Measurements from ENCODE around the gene LEP. TPM values are rescaled to one million over a fixed set of nuclear protein-coding genes. Genes with fewer than 3 reads are reported as not detected.

Gene LEP
- total and polyA plus RNA-seq, 12 donors: under 0.01 to 0.98 (median 0.34) TPM; not detected in 3

DNA sequence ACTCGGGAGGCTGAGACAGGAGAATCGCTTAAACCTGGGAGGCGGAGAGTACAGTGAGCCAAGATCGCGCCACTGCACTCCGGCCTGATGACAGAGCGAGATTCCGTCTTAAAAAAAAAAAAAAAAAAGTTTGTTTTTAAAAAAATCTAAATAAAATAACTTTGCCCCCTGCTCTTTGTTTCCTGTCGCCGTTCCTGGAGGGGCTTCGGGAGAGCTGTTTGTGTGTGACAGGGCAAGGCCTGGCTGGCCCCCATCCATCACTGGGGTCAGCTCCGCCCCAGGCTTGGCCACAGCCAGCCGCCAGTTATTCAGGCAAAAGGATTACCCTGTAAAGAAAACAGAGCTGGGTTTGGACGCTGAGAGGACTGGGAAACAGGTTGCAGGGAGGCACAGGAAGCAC is 16.4 kb downstream of the LEP start:
- WGBS, 4 donors: 74 to 86% (median 81%) methylated on average over 14 of the region's 14 CpGs
- peaks cover 7% of the 10 kb centered on the region for H3K27me3 ChIP-seq
- no peak overlapping the region for H3K27ac ChIP-seq
- no peak for DNase-seq
- H3K9me3 ChIP-seq (replicated peaks in 1 of 3): no peaks in the 10 kb centered on the region
- TF ChIP-seq CTCF (IDR thresholded peaks at IDR 0.05) (no peak), POLR2A (IDR thresholded peaks at IDR 0.05) (no peak)
- H3K36me3 ChIP-seq (replicated peaks in 1 of 2): no peaks in the 10 kb centered on the region
- H3K4me1 ChIP-seq (replicated peaks in 1 of 2): no peaks in the 10 kb centered on the region
- H3K4me3 ChIP-seq: no peak overlapping the region
- intact Hi-C loops (cut with DNase I): no loop called here

GRCh38 chr7:128259131-128260061 is 18.3 kb downstream of the LEP start:
- intact Hi-C loops (cut with DNase I): no loop called here
- 72 to 82% (median 80%) methylated on average over 11 of the region's 11 CpGs for WGBS, 4 donors
- Histone ChIP-seq H3K4me3 (no peak overlapping the region), H3K36me3 (replicated peaks in 1 of 2) (no peaks in the 10 kb centered on the region), H3K27me3 (peaks cover 2% of the 10 kb centered on the region), H3K4me1 (replicated peaks in 1 of 2) (no peaks in the 10 kb centered on the region), H3K27ac (no peak overlapping the region), H3K9me3 (replicated peaks in 1 of 3) (no peaks in the 10 kb centered on the region)
- no peak for DNase-seq
- no peak for TF ChIP-seq POLR2A (IDR thresholded peaks at IDR 0.05)
- no peak for TF ChIP-seq CTCF (IDR thresholded peaks at IDR 0.05)

DNA sequence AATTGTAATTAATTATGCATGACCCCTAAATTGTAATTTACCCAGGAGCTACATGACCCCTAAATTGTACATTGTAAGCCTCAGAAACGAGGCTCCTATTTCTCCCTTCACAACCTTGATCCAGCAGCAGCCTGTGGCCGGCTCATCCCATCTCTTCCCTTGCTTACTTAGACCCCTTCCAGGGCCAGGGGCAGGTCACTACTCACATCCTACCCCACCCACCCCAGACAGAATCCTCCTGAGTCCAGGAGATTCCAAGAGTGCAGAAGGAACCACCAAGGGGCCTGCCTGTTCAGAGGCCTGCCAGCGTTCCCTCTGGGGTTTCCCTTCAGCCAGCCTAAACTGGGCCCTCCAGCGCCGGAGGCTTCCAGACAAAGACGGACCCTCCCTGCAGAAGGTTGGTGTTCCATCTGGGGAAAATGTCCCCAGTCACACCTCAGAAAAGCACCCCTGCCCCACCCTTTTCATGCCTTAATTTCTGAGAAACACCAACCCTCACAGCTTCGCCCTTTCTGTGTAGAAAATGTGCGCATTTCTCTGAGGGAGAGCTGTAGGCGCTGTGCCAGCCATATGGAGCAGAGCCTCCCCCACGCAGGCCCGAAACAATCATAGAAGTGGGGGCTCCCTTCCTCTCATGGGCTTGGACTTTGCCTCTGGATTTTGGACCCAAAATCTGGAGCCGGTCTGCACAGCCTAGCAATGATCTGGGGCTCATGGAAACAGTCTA is 19.2 kb downstream of the LEP start:
- no peak overlapping the region for H3K27ac ChIP-seq
- no peak overlapping the region for H3K4me3 ChIP-seq
- TF ChIP-seq CTCF (IDR thresholded peaks at IDR 0.05) (no peak), POLR2A (IDR thresholded peaks at IDR 0.05) (no peak)
- no peaks in the 10 kb centered on the region for H3K27me3 ChIP-seq
- H3K9me3 ChIP-seq (replicated peaks in 1 of 3): no peaks in the 10 kb centered on the region
- H3K36me3 ChIP-seq (replicated peaks in 1 of 2): no peaks in the 10 kb centered on the region
- no peak for DNase-seq
- no peaks in the 10 kb centered on the region for H3K4me1 ChIP-seq (replicated peaks in 1 of 2)
- intact Hi-C loops (cut with DNase I): no loop called here
- 89 to 91% (median 90%) methylated on average over 11 to 12 of the region's 12 CpGs for WGBS, 4 donors

- no peaks in the 10 kb centered on the region for H3K9me3 ChIP-seq (replicated peaks in 1 of 3)
- TF ChIP-seq CTCF (IDR thresholded peaks at IDR 0.05) (no peak), POLR2A (IDR thresholded peaks at IDR 0.05) (no peak)
- no peak overlapping the region for H3K27ac ChIP-seq
- intact Hi-C loops (cut with DNase I): no loop called here
- peaks cover 0 to 9% of the 10 kb centered on the region in 2 donors for H3K4me1 ChIP-seq (replicated peaks in 1 of 2)
- no peak overlapping the region for H3K4me3 ChIP-seq
- WGBS, 4 donors: 90 to 96% (median 93%) methylated on average over 14 to 15 of the region's 15 CpGs
- DNase-seq: no peak
- H3K36me3 ChIP-seq (replicated peaks in 1 of 2): no peaks in the 10 kb centered on the region
- peaks cover 3% of the 10 kb centered on the region for H3K27me3 ChIP-seq
Measured at GRCh38 chr7:128262273-128263028, 21.4 kb downstream of the LEP start.

Data from adrenal gland (tissue), 12 donors.